Heart left ventricle (tissue), 13 donors: ENCODE data around the gene AFTPH.

ENCODE experiments used
- POLR2A ChIP-seq, 2 donors: fragments of 450-650 bp; IDR thresholded peaks; one replicate each; pipeline ENCODE4 v1.6.1; 2017; ENCODE audit warnings: antibody characterized with exemption in 2 of 2, mild to moderate bottlenecking in 2 of 2, moderate library complexity in 2 of 2
- TF ChIP-seq, protein P1 (sequence below), 12 donors: fragments of 200-600 bp; sonication (generic) in 4 of 12; IDR thresholded peaks; one replicate each; pipeline versions ENCODE4 v1.5.0 to v1.8.0; 2018 to 2022; ENCODE audit warnings: antibody characterized with exemption in 12 of 12, mild to moderate bottlenecking in 5 of 12
- donor health status: ischemic (EF 13 %, LVEDD 7.1; RV severe dilation, severe dysfunction).
- donor health status: DM: no; HTN: yes; CAD: no.
- donor health status: DM: no; HTN: no; CAD: no.
- donor health status: ischemic (EF 25% LVEDD 6.9; RV normal size, moderate dysfunction).
- donor health status: ischemic (EF 25% LVEDD 5.7; RV mildly dilated, moderate dysfunction).
- donor health status: ischemic (EF 35%, LVEDD 5.7; RV mildly dilated, moderate dysfunction).
- donor health status: nonischemic (EF 11% LVEDD 7.7; RV severe dilation, severe dysfunction).
- donor health status: DM: yes; HTN: yes; CAD: no.
- donor health status: PGD.
- donor health status: ischemic (EF 29% LVEDD 5.4; RV normal size, mild dysfunction).
- donor health status: nonischemic (EF 23%, LVEDD 6.1; RV moderate dilation, normal function).

DNA sequence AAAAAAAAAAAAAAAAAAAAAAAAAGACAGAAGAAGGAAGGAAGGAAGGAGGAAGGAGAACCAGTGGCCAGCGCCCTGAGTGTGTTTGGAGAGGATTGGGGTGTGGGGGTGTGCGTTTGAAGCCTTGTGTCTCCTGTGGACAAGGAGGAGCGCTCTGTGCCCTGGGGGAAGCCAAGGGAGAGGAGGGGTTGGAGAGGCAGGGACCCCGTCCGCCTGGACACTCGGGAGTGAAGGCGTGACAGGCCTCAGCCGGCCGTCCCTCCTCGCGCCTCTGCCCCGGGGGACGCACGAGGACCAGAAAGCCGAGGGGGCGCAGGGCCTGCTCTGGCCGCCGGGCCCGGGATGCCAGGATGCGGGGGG, 84.7 kb downstream of the AFTPH start:
- TF ChIP-seq POLR2A (IDR thresholded peaks at IDR 0.05) = no peak
- TF ChIP-seq, protein P1, sequence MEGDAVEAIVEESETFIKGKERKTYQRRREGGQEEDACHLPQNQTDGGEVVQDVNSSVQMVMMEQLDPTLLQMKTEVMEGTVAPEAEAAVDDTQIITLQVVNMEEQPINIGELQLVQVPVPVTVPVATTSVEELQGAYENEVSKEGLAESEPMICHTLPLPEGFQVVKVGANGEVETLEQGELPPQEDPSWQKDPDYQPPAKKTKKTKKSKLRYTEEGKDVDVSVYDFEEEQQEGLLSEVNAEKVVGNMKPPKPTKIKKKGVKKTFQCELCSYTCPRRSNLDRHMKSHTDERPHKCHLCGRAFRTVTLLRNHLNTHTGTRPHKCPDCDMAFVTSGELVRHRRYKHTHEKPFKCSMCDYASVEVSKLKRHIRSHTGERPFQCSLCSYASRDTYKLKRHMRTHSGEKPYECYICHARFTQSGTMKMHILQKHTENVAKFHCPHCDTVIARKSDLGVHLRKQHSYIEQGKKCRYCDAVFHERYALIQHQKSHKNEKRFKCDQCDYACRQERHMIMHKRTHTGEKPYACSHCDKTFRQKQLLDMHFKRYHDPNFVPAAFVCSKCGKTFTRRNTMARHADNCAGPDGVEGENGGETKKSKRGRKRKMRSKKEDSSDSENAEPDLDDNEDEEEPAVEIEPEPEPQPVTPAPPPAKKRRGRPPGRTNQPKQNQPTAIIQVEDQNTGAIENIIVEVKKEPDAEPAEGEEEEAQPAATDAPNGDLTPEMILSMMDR (IDR thresholded peaks at IDR 0.05) = no peak
